Activated naive CD4-positive, alpha-beta T cell treated with anti-CD3 and anti-CD28 coated beads, Interleukin-2, amount 50 U/mL, for 24 hours (primary cell): Measurements from ENCODE around the gene TJP1.

ENCODE experiments used
- H3K27ac Mint-ChIP-seq: one replicate; pipeline ENCODE4 v1.8.0; 2021; ENCODE audit warnings: mild to moderate bottlenecking, mixed read lengths
- H3K27me3 Mint-ChIP-seq: one replicate; pipeline ENCODE4 v1.8.0; 2021; ENCODE audit warnings: mixed read lengths
- H3K36me3 Mint-ChIP-seq: one replicate; pipeline ENCODE4 v1.8.0; 2021; ENCODE audit warnings: mixed read lengths
- H3K4me1 Mint-ChIP-seq: one replicate; pipeline ENCODE4 v1.8.0; 2021; ENCODE audit warnings: mixed read lengths
- H3K4me3 Mint-ChIP-seq: one replicate; pipeline ENCODE4 v1.8.0; 2021; ENCODE audit warnings: mild to moderate bottlenecking, mixed read lengths
- H3K9me3 Mint-ChIP-seq: one replicate; pipeline ENCODE4 v1.8.0; 2021; ENCODE audit warnings: mixed read lengths

Gene TJP1

DNA sequence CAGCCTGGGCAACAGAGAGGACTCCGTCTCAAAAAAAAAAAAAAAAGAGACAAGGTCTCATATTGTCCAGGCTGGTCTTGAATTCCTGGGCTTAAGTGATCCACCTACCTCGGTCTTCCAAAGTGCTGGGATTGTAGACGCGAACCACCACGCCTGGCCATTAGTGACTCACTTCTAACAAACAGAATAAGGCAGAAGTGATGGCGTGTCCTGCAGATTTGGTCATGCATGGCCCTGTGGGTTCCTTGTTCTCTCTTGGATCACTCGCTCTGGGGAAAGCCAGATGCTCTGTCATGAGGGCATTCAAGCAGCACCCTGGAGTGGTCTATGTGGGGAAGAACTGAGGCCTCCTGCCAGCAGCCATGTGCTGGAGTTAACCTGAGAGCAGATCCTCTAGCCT is 27.4 kb upstream of the TJP1 start:
- no peaks in the 10 kb centered on the region for H3K9me3 Mint-ChIP-seq
- peaks cover 13% of the 10 kb centered on the region for H3K27me3 Mint-ChIP-seq
- H3K27ac Mint-ChIP-seq, result no peak overlapping the region
- no peaks in the 10 kb centered on the region for H3K4me1 Mint-ChIP-seq
- peaks cover 2% of the 10 kb centered on the region for H3K36me3 Mint-ChIP-seq
- H3K4me3 Mint-ChIP-seq, result no peak overlapping the region

GRCh38 chr15:29849218-29849617 is 26.9 kb upstream of the TJP1 start:
- peaks cover 16% of the 10 kb centered on the region for H3K27me3 Mint-ChIP-seq

GRCh38 chr15:29844290-29844903 is 22.1 kb upstream of the TJP1 start:
- no peaks in the 10 kb centered on the region for H3K4me1 Mint-ChIP-seq
- peaks cover 33% of the 10 kb centered on the region for H3K27me3 Mint-ChIP-seq
- H3K36me3 Mint-ChIP-seq, result peaks cover 5% of the 10 kb centered on the region

More at GRCh38 chr15:29849218-29849617, 26.9 kb upstream of the TJP1 start:
- no peak overlapping the region for H3K27ac Mint-ChIP-seq
- no peaks in the 10 kb centered on the region for H3K4me1 Mint-ChIP-seq
- no peak overlapping the region for H3K4me3 Mint-ChIP-seq
- H3K36me3 Mint-ChIP-seq, result peaks cover 2% of the 10 kb centered on the region
- H3K9me3 Mint-ChIP-seq, result no peaks in the 10 kb centered on the region

GRCh38 chr15:29842290-29842689 is 20.0 kb upstream of the TJP1 start:
- peaks cover 3% of the 10 kb centered on the region for H3K36me3 Mint-ChIP-seq
- H3K4me3 Mint-ChIP-seq, result no peak overlapping the region
- no peaks in the 10 kb centered on the region for H3K9me3 Mint-ChIP-seq
- peaks cover 41% of the 10 kb centered on the region for H3K27me3 Mint-ChIP-seq
- H3K4me1 Mint-ChIP-seq, result no peaks in the 10 kb centered on the region
- no peak overlapping the region for H3K27ac Mint-ChIP-seq

More at GRCh38 chr15:29844290-29844903, 22.1 kb upstream of the TJP1 start:
- H3K27ac Mint-ChIP-seq, result no peak overlapping the region
- H3K4me3 Mint-ChIP-seq, result no peak overlapping the region
- no peaks in the 10 kb centered on the region for H3K9me3 Mint-ChIP-seq

- no peaks in the 10 kb centered on the region for H3K4me1 Mint-ChIP-seq
- peaks cover 47% of the 10 kb centered on the region for H3K27me3 Mint-ChIP-seq
- H3K9me3 Mint-ChIP-seq, result no peaks in the 10 kb centered on the region
- no peak overlapping the region for H3K27ac Mint-ChIP-seq
- H3K36me3 Mint-ChIP-seq, result peaks cover 5% of the 10 kb centered on the region
- no peak overlapping the region for H3K4me3 Mint-ChIP-seq
Observed at GRCh38 chr15:29840926-29841325, 18.7 kb upstream of the TJP1 start.

GRCh38 chr15:29840054-29840453 is 17.8 kb upstream of the TJP1 start:
- no peaks in the 10 kb centered on the region for H3K4me1 Mint-ChIP-seq
- H3K36me3 Mint-ChIP-seq, result peaks cover 5% of the 10 kb centered on the region
- no peak overlapping the region for H3K27ac Mint-ChIP-seq
- H3K9me3 Mint-ChIP-seq, result no peaks in the 10 kb centered on the region
- no peak overlapping the region for H3K4me3 Mint-ChIP-seq
- H3K27me3 Mint-ChIP-seq, result peaks cover 50% of the 10 kb centered on the region

DNA sequence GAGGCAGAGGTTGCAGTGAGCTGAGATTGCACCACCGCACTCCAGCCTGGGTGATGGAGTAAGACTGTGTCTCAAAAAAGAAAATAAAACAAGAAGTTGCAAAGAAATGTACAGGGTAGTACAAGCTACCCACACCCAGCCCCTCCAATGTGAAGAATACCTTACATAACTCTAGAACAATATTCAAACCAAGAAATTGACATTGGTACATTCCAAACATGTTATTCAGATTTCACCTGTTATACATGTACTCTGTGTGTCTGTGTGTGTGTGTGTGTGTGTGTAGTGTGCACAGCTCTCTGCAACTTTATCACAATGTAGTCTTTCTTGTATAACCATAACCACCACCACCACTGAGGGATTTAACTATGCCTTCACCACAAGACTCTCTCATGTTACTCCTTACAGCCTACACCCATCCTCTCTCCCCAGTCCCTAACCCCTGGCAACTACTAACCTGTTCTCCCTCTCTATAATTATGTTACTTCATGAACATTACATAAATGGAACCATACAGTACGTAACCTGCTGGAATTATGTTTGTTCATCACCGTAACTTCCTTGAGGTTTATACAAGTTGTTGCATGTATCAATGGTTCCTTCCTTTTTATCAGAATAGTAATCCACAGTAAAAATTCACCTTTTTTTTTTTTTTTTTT is 16.2 kb upstream of the TJP1 start:
- Mint-ChIP-seq H3K4me3 (no peak overlapping the region), H3K36me3 (peaks cover 2% of the 10 kb centered on the region), H3K9me3 (no peaks in the 10 kb centered on the region), H3K27ac (no peak overlapping the region), H3K4me1 (no peaks in the 10 kb centered on the region), H3K27me3 (peaks cover 48% of the 10 kb centered on the region)

GRCh38 chr15:29835301-29835700 is 13.0 kb upstream of the TJP1 start:
- H3K27me3 Mint-ChIP-seq, result peaks cover 60% of the 10 kb centered on the region
- H3K4me1 Mint-ChIP-seq, result no peaks in the 10 kb centered on the region
- no peak overlapping the region for H3K4me3 Mint-ChIP-seq
- H3K36me3 Mint-ChIP-seq, result peaks cover 2% of the 10 kb centered on the region
- no peak overlapping the region for H3K27ac Mint-ChIP-seq
- H3K9me3 Mint-ChIP-seq, result peaks cover 13% of the 10 kb centered on the region

- H3K9me3 Mint-ChIP-seq, result peaks cover 13% of the 10 kb centered on the region
- no peak overlapping the region for H3K27ac Mint-ChIP-seq
- peaks cover 3% of the 10 kb centered on the region for H3K4me1 Mint-ChIP-seq
- peaks cover 58% of the 10 kb centered on the region for H3K27me3 Mint-ChIP-seq
- H3K4me3 Mint-ChIP-seq, result no peak overlapping the region
- H3K36me3 Mint-ChIP-seq, result peaks cover 2% of the 10 kb centered on the region
Observed at GRCh38 chr15:29832709-29833108, 10.4 kb upstream of the TJP1 start.

GRCh38 chr15:29826908-29827820 is 4.9 kb upstream of the TJP1 start:
- peaks cover 15% of the 10 kb centered on the region for H3K9me3 Mint-ChIP-seq
- peaks cover 45% of the 10 kb centered on the region for H3K27me3 Mint-ChIP-seq
- peaks cover 3% of the 10 kb centered on the region for H3K36me3 Mint-ChIP-seq
- peak overlapping the region; percentile 23 for H3K27ac Mint-ChIP-seq
- H3K4me1 Mint-ChIP-seq, result peaks cover 28% of the 10 kb centered on the region
- no peak overlapping the region for H3K4me3 Mint-ChIP-seq

- Mint-ChIP-seq H3K27ac (peak overlapping the region; percentile 75), H3K4me1 (peaks cover 28% of the 10 kb centered on the region), H3K4me3 (peak overlapping the region; percentile 15), H3K36me3 (peaks cover 4% of the 10 kb centered on the region), H3K9me3 (peaks cover 8% of the 10 kb centered on the region), H3K27me3 (peaks cover 37% of the 10 kb centered on the region)
Observed at GRCh38 chr15:29825227-29825626, 3.0 kb upstream of the TJP1 start.

DNA sequence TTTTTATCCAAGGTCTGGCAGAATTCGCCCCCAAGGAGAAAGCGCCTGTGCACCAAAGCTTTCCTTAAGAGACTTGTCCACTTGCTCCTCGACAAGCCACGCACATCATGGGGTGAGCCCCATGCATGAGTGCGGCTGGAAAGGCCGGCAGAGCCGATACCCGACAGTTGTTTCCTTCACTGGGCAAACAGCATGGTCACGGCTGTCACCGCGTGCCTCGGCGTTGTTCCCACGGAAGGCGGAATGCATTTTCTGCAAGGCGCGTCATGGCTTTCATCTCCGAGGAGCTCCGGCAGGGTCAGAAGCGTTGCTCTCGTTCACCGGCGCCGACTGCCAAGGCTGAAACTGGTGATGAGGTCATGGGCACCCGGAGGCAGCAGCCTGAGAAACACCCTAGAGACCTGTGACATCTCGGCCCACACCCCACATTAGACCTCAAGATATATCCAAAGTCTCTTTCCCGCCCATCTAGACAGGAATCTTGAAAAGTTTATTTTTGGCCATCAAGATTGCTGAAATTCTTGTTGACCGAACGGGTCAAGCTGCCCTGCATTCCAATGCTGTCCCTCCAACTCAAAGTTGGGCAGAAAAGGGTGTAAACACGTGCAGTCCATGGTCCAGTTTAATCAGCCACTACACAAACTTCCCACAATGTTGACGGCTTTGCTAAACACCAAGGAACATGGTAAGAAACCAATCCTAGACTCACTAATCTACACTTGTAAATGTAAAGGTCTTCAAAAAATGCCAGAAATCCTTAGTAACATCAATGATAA is 604 bp upstream of the TJP1 start:
- Mint-ChIP-seq H3K4me1 (peaks cover 27% of the 10 kb centered on the region), H3K27me3 (peaks cover 42% of the 10 kb centered on the region), H3K4me3 (peak overlapping the region; percentile 47), H3K36me3 (peaks cover 4% of the 10 kb centered on the region), H3K9me3 (peaks cover 8% of the 10 kb centered on the region), H3K27ac (no peak overlapping the region)

DNA sequence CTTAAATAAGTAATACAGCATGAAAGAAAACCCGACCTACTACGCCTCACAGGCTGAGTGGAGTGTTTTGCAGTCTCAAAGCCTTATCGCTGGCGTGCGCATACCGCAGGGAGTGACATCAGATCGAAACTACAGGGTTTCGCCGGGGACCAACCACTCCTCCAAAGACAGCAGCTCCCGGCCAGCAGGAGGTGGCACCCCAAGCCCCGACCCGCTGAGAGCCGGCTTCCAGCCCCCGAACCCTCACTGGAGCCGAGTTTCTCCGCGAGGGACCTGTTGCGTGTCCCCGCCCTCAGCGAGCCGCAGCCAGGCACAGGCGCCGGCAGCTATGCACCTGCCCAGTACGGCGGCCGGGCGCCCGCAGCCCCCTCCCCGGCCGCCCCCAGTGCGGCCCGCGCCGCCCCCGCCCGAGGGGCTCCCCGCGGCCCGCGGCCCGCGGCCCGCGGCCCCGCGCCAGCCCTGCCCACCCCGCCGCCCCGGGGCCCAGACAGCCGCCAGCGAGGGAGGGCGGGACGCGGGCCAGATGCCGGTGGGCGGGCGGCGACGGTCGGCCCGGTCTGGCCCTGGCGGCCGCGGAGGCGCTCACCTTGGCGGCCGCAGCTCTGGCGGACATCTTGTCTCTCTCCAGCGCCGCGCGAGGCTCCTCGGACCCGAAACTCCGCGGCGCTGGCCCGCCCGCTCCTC is 710 bp downstream of the TJP1 start:
- peaks cover 4% of the 10 kb centered on the region for H3K36me3 Mint-ChIP-seq
- H3K27ac Mint-ChIP-seq, result no peak overlapping the region
- peaks cover 13% of the 10 kb centered on the region for H3K9me3 Mint-ChIP-seq
- H3K27me3 Mint-ChIP-seq, result peaks cover 49% of the 10 kb centered on the region
- H3K4me1 Mint-ChIP-seq, result peaks cover 23% of the 10 kb centered on the region
- no peak overlapping the region for H3K4me3 Mint-ChIP-seq

- Mint-ChIP-seq H3K27me3 (peaks cover 51% of the 10 kb centered on the region), H3K27ac (no peak overlapping the region), H3K4me3 (no peak overlapping the region), H3K4me1 (peaks cover 15% of the 10 kb centered on the region), H3K9me3 (peaks cover 13% of the 10 kb centered on the region), H3K36me3 (peaks cover 4% of the 10 kb centered on the region)
Observed at GRCh38 chr15:29820394-29821154, 1.7 kb downstream of the TJP1 start.
